ENCODE results near the gene RBBP7. TPM values are rescaled to one million over a fixed set of nuclear protein-coding genes. Genes with fewer than 3 reads are reported as not detected.

RBBP7 gene
- total and polyA plus RNA-seq, 2 of the 13 experiments (the other 11 are each of a cell fraction or from before 2014, with no cell fraction given) = 89.5 to 145 TPM

DNA sequence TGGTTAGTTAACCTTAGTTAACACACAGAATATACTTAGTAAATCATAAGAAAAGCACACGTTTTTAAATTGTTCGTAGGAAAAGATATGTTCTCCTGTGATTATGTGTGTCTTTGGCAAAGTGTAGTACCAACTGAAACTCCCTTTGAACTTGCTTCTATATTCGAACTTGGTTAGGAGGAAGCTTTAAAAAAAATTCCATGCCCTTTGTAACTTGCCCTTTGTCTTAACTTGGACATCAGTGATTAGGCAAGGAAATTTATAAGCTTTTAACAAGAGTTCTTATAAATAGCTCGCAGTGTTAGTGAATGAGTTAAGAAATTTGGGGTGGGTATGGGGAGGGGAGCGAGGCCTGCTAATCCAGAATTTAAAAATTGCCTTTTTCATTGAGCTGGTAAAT is 50.5 kb downstream of the RBBP7 start:
- DNase-seq (ENCODE audit: low spot score) (no peak), ATAC-seq (no peak), FAIRE-seq (no peak)
- no TSS peak for BruUV-seq (replicated peaks)
- no peaks in the 10 kb centered on the region for H3K4me1 ChIP-seq (ENCODE audit: insufficient read depth, low read length)
- H3K27me3 ChIP-seq (ENCODE audit: control insufficient read depth in 1 of 2, insufficient read depth in 2 of 2, low read length in 2 of 2) = no peaks in the 10 kb centered on the region
- no peak overlapping the region for H3K9ac ChIP-seq (ENCODE audit: insufficient read depth, low read depth, low read length)
- WGBS (ENCODE audit: low lambda C conversion rate) = 94% methylated on average over 5 of the region's 5 CpGs
- no peak overlapping the region for H3K4me2 ChIP-seq (ENCODE audit: low read depth, low read length)
- peaks cover 5 to 16% of the 10 kb centered on the region in 2 experiments; a peak in 4 of 5 replicates for H3K36me3 ChIP-seq (replicated peaks in 1 of 2; ENCODE audit: control insufficient read depth in 1 of 2, insufficient read depth in 2 of 2, low read length in 2 of 2)
- POLR2A ChIA-PET = no interaction called here
- H3K79me2 ChIP-seq (ENCODE audit: insufficient read depth, low read length) = peaks cover 5% of the 10 kb centered on the region
- no peaks in the 10 kb centered on the region for H4K20me1 ChIP-seq (ENCODE audit: insufficient read depth, low read length)
- intact Hi-C loops (cut with micrococcal nuclease; ENCODE audit: unreplicated experiment) = no loop called here
- H3K4me3 ChIP-seq (replicated peaks in 1 of 3; ENCODE audit: insufficient read depth in 1 of 3, low read depth in 2 of 3, low read length in 3 of 3) = no peak overlapping the region
- H3K27ac ChIP-seq (ENCODE audit: extremely low read length, insufficient read depth, low read length) = no peak overlapping the region
- H2AFZ ChIP-seq (ENCODE audit: low read length) = no peak overlapping the region
- no peaks in the 10 kb centered on the region for H3K9me3 ChIP-seq (ENCODE audit: low read length)
- CTCF ChIA-PET (ENCODE audit: low intra/inter-chr PET ratio, low total read pairs) = no interaction called here
- TF ChIP-seq, protein P1, sequence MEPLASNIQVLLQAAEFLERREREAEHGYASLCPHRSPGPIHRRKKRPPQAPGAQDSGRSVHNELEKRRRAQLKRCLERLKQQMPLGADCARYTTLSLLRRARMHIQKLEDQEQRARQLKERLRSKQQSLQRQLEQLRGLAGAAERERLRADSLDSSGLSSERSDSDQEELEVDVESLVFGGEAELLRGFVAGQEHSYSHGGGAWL (CRISPR knock-in tag; IDR thresholded peaks at IDR 0.05) = no peak
- TF ChIP-seq CHCHD3 (CRISPR knock-in tag; IDR thresholded peaks at IDR 0.05) (no peak), ZNF160 (CRISPR knock-in tag; IDR thresholded peaks at IDR 0.05) (no peak), ZNF773 (CRISPR knock-in tag; IDR thresholded peaks at IDR 0.05; ENCODE audit: borderline replicate concordance) (no peak), MAFF (IDR thresholded peaks at IDR 0.05; ENCODE audit: low read depth, low read length) (no peak), DNMT3B (CRISPR knock-in tag; conservative IDR thresholded peaks at IDR 0.05) (no peak), ZNF775 (CRISPR knock-in tag; IDR thresholded peaks at IDR 0.05; ENCODE audit: borderline replicate concordance) (no peak), ZNF891 (CRISPR knock-in tag; IDR thresholded peaks at IDR 0.05) (no peak), MEF2D (CRISPR knock-in tag; IDR thresholded peaks at IDR 0.05) (no peak)
- in situ Hi-C loops (cut with HindIII; ENCODE audit: extremely low pct_ligation_motif_present, low pct_unique_long_range_greater_than_20kb) = loop anchor here (10.0 kb wide), 1 partner anchor 225 kb away; no protein-coding TSS in a partner anchor

- no TSS peak for BruUV-seq (replicated peaks)
- Histone ChIP-seq H3K9ac (ENCODE audit: insufficient read depth, low read depth, low read length) (no peak overlapping the region), H3K4me1 (ENCODE audit: insufficient read depth, low read length) (no peaks in the 10 kb centered on the region), H3K27ac (ENCODE audit: extremely low read length, insufficient read depth, low read length) (no peak overlapping the region), H3K36me3 (replicated peaks in 1 of 2; ENCODE audit: control insufficient read depth in 1 of 2, insufficient read depth in 2 of 2, low read length in 2 of 2) (peaks cover 0 to 10% of the 10 kb centered on the region in 2 experiments; a peak in 3 of 5 replicates), H3K27me3 (ENCODE audit: control insufficient read depth in 1 of 2, insufficient read depth in 2 of 2, low read length in 2 of 2) (no peaks in the 10 kb centered on the region), H3K4me2 (ENCODE audit: low read depth, low read length) (no peak overlapping the region), H3K9me3 (ENCODE audit: low read length) (no peaks in the 10 kb centered on the region), H2AFZ (ENCODE audit: low read length) (no peak overlapping the region), H3K79me2 (ENCODE audit: insufficient read depth, low read length) (peaks cover 24% of the 10 kb centered on the region), H3K4me3 (replicated peaks in 1 of 3; ENCODE audit: insufficient read depth in 1 of 3, low read depth in 2 of 3, low read length in 3 of 3) (no peak overlapping the region), H4K20me1 (ENCODE audit: insufficient read depth, low read length) (no peaks in the 10 kb centered on the region)
- ChIA-PET CTCF (ENCODE audit: low intra/inter-chr PET ratio, low total read pairs) (no interaction called here), POLR2A (no interaction called here)
- TF ChIP-seq ZNF607 (CRISPR knock-in tag; IDR thresholded peaks at IDR 0.05; ENCODE audit: borderline replicate concordance) = no peak
- TF ChIP-seq MLX (CRISPR knock-in tag; IDR thresholded peaks at IDR 0.05) = no peak
- TF ChIP-seq CHCHD3 (CRISPR knock-in tag; IDR thresholded peaks at IDR 0.05) = no peak
- TF ChIP-seq ZNF18 (CRISPR knock-in tag; IDR thresholded peaks at IDR 0.05; ENCODE audit: insufficient replicate concordance) = no peak
- no peak for TF ChIP-seq CHD2 (IDR thresholded peaks at IDR 0.05; ENCODE audit: low read depth, low read length)
- no peak for TF ChIP-seq ZNF546 (CRISPR knock-in tag; conservative IDR thresholded peaks at IDR 0.05)
- no peak for TF ChIP-seq ZNF75D (CRISPR knock-in tag; IDR thresholded peaks at IDR 0.05; ENCODE audit: borderline replicate concordance)
- 100% methylated on average over 1 of the region's 1 CpG for WGBS (ENCODE audit: low lambda C conversion rate)
- in situ Hi-C loops (cut with HindIII; ENCODE audit: extremely low pct_ligation_motif_present, low pct_unique_long_range_greater_than_20kb) = no loop called here
- DNase-seq (ENCODE audit: low spot score) (no peak), ATAC-seq (no peak), FAIRE-seq (no peak)
- intact Hi-C loops (cut with micrococcal nuclease; ENCODE audit: unreplicated experiment) = no loop called here
Measured at GRCh38 chrX:16814597-16814996, 55.6 kb downstream of the RBBP7 start.

Measured in HepG2 (cell line).